Measurements from ENCODE around the gene EMC9.

The EMC9 gene

GRCh38 chr14:24179294-24179960 is 38.0 kb upstream of the EMC9 start:
- no peaks in the 10 kb centered on the region for H3K27me3 ChIP-seq

GRCh38 chr14:24178399-24179178 is 37.2 kb upstream of the EMC9 start:
- H3K36me3 ChIP-seq, result peaks cover 66 to 99% (median 75%) of the 10 kb centered on the region in 11 experiments

More at GRCh38 chr14:24179294-24179960, 38.0 kb upstream of the EMC9 start:
- H3K9ac ChIP-seq, result peak overlapping the region in 10 of 11 experiments; percentile 9 to 57 (median 38); a peak in 17 of 22 replicates
- H3K9me3 ChIP-seq (replicated peaks in 1 of 11), result no peaks in the 10 kb centered on the region
- no peak for TF ChIP-seq Cebpa-rat (IDR thresholded peaks at IDR 0.05)
- peak overlapping the region in 1 of 10 experiments; percentile 3; a peak in 1 of 20 replicates for H3K4me3 ChIP-seq
- peaks cover 0 to 37% (median 31%) of the 10 kb centered on the region in 10 experiments; a peak in 18 of 20 replicates for H3K4me1 ChIP-seq
- H4K20me1 ChIP-seq, result peaks cover 0 to 75% (median 45%) of the 10 kb centered on the region in 11 experiments; a peak in 20 of 22 replicates
- peak overlapping the region in 7 of 11 experiments; percentile 21 to 63 (median 39); a peak in 11 of 22 replicates for H3K27ac ChIP-seq
- H3K4me2 ChIP-seq, result peak overlapping the region in 10 of 11 experiments; percentile 3 to 75 (median 59); a peak in 18 of 22 replicates
- H3K36me3 ChIP-seq, result peaks cover 73 to 97% (median 81%) of the 10 kb centered on the region in 11 experiments

GRCh38 chr14:24177891-24178290 is 36.5 kb upstream of the EMC9 start:
- Histone ChIP-seq H3K4me2 (no peak overlapping the region), H3K4me1 (peaks cover 0 to 39% (median 31%) of the 10 kb centered on the region in 10 experiments; a peak in 18 of 20 replicates), H4K20me1 (peaks cover 0 to 70% (median 45%) of the 10 kb centered on the region in 11 experiments; a peak in 21 of 22 replicates), H3K4me3 (no peak overlapping the region), H3K9me3 (replicated peaks in 1 of 11) (no peaks in the 10 kb centered on the region), H3K9ac (peak overlapping the region in 1 of 11 experiments; percentile 24; a peak in 1 of 22 replicates), H3K27me3 (peaks cover 0 to 1% (median 0%) of the 10 kb centered on the region in 11 experiments; a peak in 1 of 22 replicates), H3K27ac (no peak overlapping the region), H3K36me3 (peaks cover 59 to 100% (median 68%) of the 10 kb centered on the region in 11 experiments)
- no peak for TF ChIP-seq Cebpa-rat (IDR thresholded peaks at IDR 0.05)

More at GRCh38 chr14:24178399-24179178, 37.2 kb upstream of the EMC9 start:
- peak overlapping the region in 8 of 11 experiments; percentile 24 to 57 (median 36); a peak in 11 of 22 replicates for H3K9ac ChIP-seq
- H3K9me3 ChIP-seq (replicated peaks in 1 of 11), result no peaks in the 10 kb centered on the region
- H3K4me3 ChIP-seq, result no peak overlapping the region
- H4K20me1 ChIP-seq, result peaks cover 0 to 70% (median 45%) of the 10 kb centered on the region in 11 experiments; a peak in 20 of 22 replicates
- peak overlapping the region in 10 of 11 experiments; percentile 3 to 75 (median 59); a peak in 17 of 22 replicates for H3K4me2 ChIP-seq
- H3K4me1 ChIP-seq, result peaks cover 0 to 37% (median 31%) of the 10 kb centered on the region in 10 experiments; a peak in 18 of 20 replicates
- no peak for TF ChIP-seq Cebpa-rat (IDR thresholded peaks at IDR 0.05)
- no peaks in the 10 kb centered on the region for H3K27me3 ChIP-seq
- H3K27ac ChIP-seq, result peak overlapping the region in 4 of 11 experiments; percentile 26 to 63 (median 48); a peak in 4 of 22 replicates

GRCh38 chr14:24177041-24177825 is 35.8 kb upstream of the EMC9 start:
- no peak for TF ChIP-seq Cebpa-rat (IDR thresholded peaks at IDR 0.05)

DNA sequence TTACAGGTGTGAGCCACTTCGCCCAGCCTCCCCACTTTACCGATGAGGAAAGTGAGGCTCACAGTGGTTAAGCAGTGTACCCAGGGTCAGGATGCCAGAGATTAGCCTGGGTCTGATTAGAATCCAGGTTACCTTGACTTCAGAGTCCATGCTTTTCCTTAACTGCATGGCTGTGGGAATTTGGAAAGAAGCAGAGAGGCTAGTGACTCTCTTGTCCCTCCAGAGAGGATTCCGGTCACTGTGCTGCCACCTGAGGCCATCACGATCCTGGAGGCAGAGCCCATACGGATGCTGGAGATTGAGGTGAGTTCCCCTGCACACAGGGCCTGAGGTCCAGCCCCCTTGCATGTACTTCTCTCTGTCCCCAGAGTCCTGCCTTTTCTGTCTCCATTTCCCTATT is 35.2 kb upstream of the EMC9 start:
- Histone ChIP-seq H3K36me3 (peaks cover 46 to 97% (median 55%) of the 10 kb centered on the region in 11 experiments), H3K9ac (no peak overlapping the region), H3K4me2 (no peak overlapping the region), H3K27me3 (peaks cover 2 to 14% (median 10%) of the 10 kb centered on the region in 11 experiments; a peak in 20 of 22 replicates), H4K20me1 (peaks cover 0 to 68% (median 37%) of the 10 kb centered on the region in 11 experiments; a peak in 20 of 22 replicates), H3K27ac (no peak overlapping the region), H3K4me1 (peaks cover 5 to 48% (median 42%) of the 10 kb centered on the region in 10 experiments), H3K9me3 (replicated peaks in 1 of 11) (no peaks in the 10 kb centered on the region), H3K4me3 (no peak overlapping the region)
- TF ChIP-seq Cebpa-rat (IDR thresholded peaks at IDR 0.05), result no peak

More at GRCh38 chr14:24177041-24177825, 35.8 kb upstream of the EMC9 start:
- peaks cover 0 to 8% (median 4%) of the 10 kb centered on the region in 11 experiments; a peak in 17 of 22 replicates for H3K27me3 ChIP-seq
- no peaks in the 10 kb centered on the region for H3K9me3 ChIP-seq (replicated peaks in 1 of 11)
- no peak overlapping the region for H3K9ac ChIP-seq
- H4K20me1 ChIP-seq, result peaks cover 0 to 68% (median 44%) of the 10 kb centered on the region in 11 experiments; a peak in 21 of 22 replicates
- no peak overlapping the region for H3K4me2 ChIP-seq
- no peak overlapping the region for H3K4me3 ChIP-seq
- H3K4me1 ChIP-seq, result peaks cover 0 to 46% (median 36%) of the 10 kb centered on the region in 10 experiments; a peak in 18 of 20 replicates
- H3K27ac ChIP-seq, result no peak overlapping the region
- H3K36me3 ChIP-seq, result peaks cover 52 to 100% (median 61%) of the 10 kb centered on the region in 11 experiments

DNA sequence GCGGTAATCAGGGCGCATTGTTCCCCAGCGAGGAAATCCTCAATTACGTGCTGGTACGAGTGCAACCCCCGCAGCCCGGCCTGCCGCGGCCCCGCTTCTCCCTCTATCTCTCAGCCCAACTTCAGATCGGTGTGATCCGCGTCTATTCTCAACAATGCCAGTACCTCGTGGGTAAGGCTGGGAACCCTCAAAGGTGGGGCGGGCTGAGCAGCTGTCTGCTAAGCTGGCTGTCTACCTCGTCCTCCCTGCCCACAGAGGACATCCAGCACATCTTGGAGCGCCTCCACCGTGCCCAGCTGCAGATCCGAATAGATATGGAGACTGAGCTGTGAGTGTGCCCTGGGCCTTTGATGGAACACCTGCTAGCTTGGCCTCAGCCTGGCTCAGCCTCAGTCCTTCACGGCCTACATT is 31.5 kb upstream of the EMC9 start:
- peaks cover 0 to 42% (median 2%) of the 10 kb centered on the region in 11 experiments; a peak in 8 of 22 replicates for H4K20me1 ChIP-seq
- peaks cover 9 to 89% (median 34%) of the 10 kb centered on the region in 11 experiments for H3K36me3 ChIP-seq
- peak overlapping the region in 1 of 10 experiments; percentile 65; a peak in 3 of 20 replicates for H3K4me3 ChIP-seq
- peaks cover 17 to 26% (median 20%) of the 10 kb centered on the region in 10 experiments for H3K4me1 ChIP-seq
- no peak for TF ChIP-seq Cebpa-rat (IDR thresholded peaks at IDR 0.05)
- H3K27me3 ChIP-seq, result peaks cover 7 to 28% (median 24%) of the 10 kb centered on the region in 11 experiments; a peak in 21 of 22 replicates
- H3K4me2 ChIP-seq, result peak overlapping the region in 6 of 11 experiments; percentile 76 to 91 (median 82); a peak in 10 of 22 replicates
- H3K9me3 ChIP-seq (replicated peaks in 1 of 11), result no peaks in the 10 kb centered on the region
- no peak overlapping the region for H3K27ac ChIP-seq
- H3K9ac ChIP-seq, result no peak overlapping the region

DNA sequence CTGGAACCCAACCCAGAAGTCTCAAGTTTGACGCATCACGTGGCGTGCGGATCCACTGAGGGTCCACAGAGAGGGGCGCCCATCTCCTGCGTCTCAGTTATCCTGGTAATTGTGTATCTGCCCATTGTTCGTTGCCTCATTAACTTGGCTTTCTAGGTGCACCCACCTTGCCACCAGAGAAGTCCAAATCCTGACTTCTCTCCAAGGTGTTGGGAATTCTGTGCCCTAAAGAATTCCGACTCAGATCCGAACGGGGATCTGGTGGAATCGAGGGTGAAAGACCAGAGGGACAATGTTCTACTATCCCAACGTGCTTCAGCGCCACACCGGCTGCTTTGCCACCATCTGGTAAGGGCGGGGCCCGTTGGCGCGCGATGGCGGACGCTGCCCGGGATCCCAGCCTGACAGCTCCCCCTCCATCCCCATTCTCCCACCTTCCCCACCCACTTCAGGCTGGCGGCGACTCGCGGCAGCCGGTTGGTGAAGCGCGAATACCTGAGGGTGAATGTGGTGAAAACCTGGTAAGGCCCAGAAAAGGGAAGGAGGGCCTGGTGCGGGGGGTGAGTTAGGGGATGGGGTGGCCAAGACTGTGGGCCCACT is 31.0 kb upstream of the EMC9 start:
- peak overlapping the region; percentile 63 to 91 (median 78); a peak in 21 of 22 replicates for H3K4me2 ChIP-seq

More for the DNA sequence above, 31.0 kb upstream of the EMC9 start:
- no peak for TF ChIP-seq Cebpa-rat (IDR thresholded peaks at IDR 0.05)
- Histone ChIP-seq H3K36me3 (peaks cover 11 to 89% (median 35%) of the 10 kb centered on the region in 11 experiments), H3K27me3 (peaks cover 7 to 28% (median 24%) of the 10 kb centered on the region in 11 experiments; a peak in 21 of 22 replicates), H4K20me1 (peaks cover 0 to 38% (median 0%) of the 10 kb centered on the region in 11 experiments; a peak in 8 of 22 replicates), H3K27ac (no peak overlapping the region; a peak in 1 of 22 replicates), H3K4me3 (peak overlapping the region in 8 of 10 experiments; percentile 41 to 65 (median 54); a peak in 15 of 20 replicates), H3K9me3 (replicated peaks in 1 of 11) (no peaks in the 10 kb centered on the region), H3K4me1 (peaks cover 17 to 30% (median 22%) of the 10 kb centered on the region in 10 experiments), H3K9ac (peak overlapping the region in 7 of 11 experiments; percentile 6 to 50 (median 33); a peak in 7 of 22 replicates)

Data from BLaER1 treated with 17β-estradiol and CSF1 and Interleukin-3, amounts not matched to agents 10 nM and 100 nM (cell line).